Raji (cell line): ENCODE measurements around the gene UNC13A.

Experiments
- POLR2A ChIP-seq: IDR thresholded peaks from 2 replicates; pipeline ENCODE4 v1.6.1; 2011; ENCODE audit warnings: low read depth, low read length, control low read depth; ENCODE audit not compliant: insufficient read depth

Gene UNC13A

GRCh38 chr19:17556995-17557394 is 131.2 kb downstream of the UNC13A start:
- TF ChIP-seq POLR2A, result no peak

GRCh38 chr19:17555929-17556813 is 132.0 kb downstream of the UNC13A start:
- peak; percentile 27; the same call in 1 of the 2 replicates for TF ChIP-seq POLR2A

GRCh38 chr19:17555480-17555928 is 132.7 kb downstream of the UNC13A start, which contains the start of gene COLGALT1:
Gene COLGALT1 (plus strand): TSS chr19:17555649. CDS start chr19:17555714, 65 bp downstream.
- peak; percentile 69 for TF ChIP-seq POLR2A

- TF ChIP-seq POLR2A, result no peak; the same call in 1 of the 2 replicates
Observed at GRCh38 chr19:17554968-17555479, 133.1 kb downstream of the UNC13A start.

GRCh38 chr19:17553256-17553655 is 134.9 kb downstream of the UNC13A start:
- TF ChIP-seq POLR2A, result no peak
